ENCODE results near the gene COG2. TPM values are rescaled to one million over a fixed set of nuclear protein-coding genes. Genes with fewer than 3 reads are reported as not detected.

Gene COG2
- total RNA-seq, 1 experiment from 2014 or later, result 51.0 TPM

DNA sequence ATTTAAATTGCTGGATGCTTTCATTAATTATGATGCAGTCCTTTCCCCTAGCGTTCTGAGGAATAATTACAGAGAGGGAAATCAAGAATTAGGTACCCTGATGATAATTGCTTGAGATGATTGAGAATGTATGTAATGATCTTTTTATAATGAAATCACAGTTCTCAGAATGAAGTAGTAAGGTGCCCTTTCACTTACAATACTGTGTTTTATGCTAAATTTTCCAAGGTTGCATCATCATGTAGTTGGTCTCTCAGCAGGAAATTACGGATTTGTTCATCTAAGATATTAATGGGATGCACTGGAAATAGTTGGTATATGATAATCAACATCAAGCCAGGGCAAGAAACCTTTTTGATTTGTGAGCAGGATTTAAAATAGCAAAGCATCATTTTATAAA is 37.5 kb downstream of the COG2 start:
- Histone ChIP-seq H3K9ac (ENCODE audit: low read length) (no peak overlapping the region), H3K4me1 (ENCODE audit: insufficient read depth, low read length) (peaks cover 40% of the 10 kb centered on the region), H3K4me2 (ENCODE audit: low read length) (no peak overlapping the region), H3F3A (ENCODE audit: low read length, unreplicated experiment) (peaks cover 30% of the 10 kb centered on the region), H3K27ac (ENCODE audit: low read length) (no peak overlapping the region), H3K4me3 (ENCODE audit: low read length) (no peak overlapping the region), H3K79me2 (ENCODE audit: low read length) (no peaks in the 10 kb centered on the region), H2AFZ (ENCODE audit: low read length) (no peak overlapping the region), H3K9me2 (replicated peaks; ENCODE audit: low read length) (no peaks in the 10 kb centered on the region), H3K9me3 (ENCODE audit: low read length) (no peaks in the 10 kb centered on the region), H3K27me3 (ENCODE audit: low read length) (no peaks in the 10 kb centered on the region), H3K36me3 (ENCODE audit: low read depth, low read length) (peaks cover 57% of the 10 kb centered on the region), H4K20me1 (ENCODE audit: low read length) (peaks cover 9% of the 10 kb centered on the region; the same call in 1 of the 2 replicates)
- POLR2A ChIA-PET (ENCODE audit: unreplicated experiment), result no interaction called here
- intact Hi-C loops (cut with micrococcal nuclease), result loop anchor here (2.0 to 5.0 kb wide), 2 partner anchors 29 to 62 kb away; no protein-coding TSS in a partner anchor
- no TSS peak for BruUV-seq (replicated peaks)
- ATAC-seq (no peak), DNase-seq (no peak)
- CTCF ChIA-PET, result no interaction called here
- TF ChIP-seq CTCF (conservative IDR thresholded peaks at IDR 0.05; ENCODE audit: low read depth, low read length) (no peak), EZH2phosphoT487 (IDR thresholded peaks at IDR 0.05; ENCODE audit: borderline replicate concordance, low read length) (no peak), EZH2 (IDR thresholded peaks at IDR 0.05; ENCODE audit: low read length, unreplicated experiment) (no peak)

DNA sequence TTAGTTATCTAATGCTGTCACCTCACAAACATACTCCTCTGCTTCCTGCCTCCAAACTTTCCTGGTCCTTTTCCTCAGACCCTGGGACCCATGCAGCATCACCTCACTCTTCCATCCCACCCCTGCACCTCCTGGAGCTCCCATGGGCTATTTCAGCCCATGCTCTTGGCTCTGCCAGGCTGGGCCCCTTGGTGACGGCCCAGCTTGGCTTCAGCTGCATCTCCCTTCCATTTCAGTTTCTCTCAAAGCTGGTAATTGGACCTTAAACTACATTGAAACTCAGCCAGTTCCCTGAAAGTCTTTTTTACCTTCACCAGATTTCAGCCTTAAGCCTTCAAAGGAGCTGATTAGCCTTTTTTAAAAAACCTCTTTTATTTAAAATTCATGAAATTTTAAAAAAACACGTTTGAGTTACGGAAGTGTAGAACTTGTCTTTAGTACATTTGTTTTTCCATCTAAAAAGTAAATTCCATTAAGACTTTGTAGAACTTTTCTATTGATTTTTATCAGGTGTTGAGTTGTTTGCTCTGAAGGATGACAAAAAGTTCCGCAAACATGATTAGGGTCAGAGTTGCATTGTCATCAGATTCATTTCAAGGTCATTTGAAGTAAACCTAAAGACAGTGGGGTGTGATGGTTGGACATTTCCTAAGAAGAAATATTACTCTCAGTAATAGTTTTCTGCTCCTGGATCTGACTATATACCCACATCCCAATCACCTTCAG is 38.2 kb downstream of the COG2 start:
- Histone ChIP-seq H3K9me3 (ENCODE audit: low read length) (no peaks in the 10 kb centered on the region), H3K9me2 (replicated peaks; ENCODE audit: low read length) (no peaks in the 10 kb centered on the region), H3K36me3 (ENCODE audit: low read depth, low read length) (peaks cover 58% of the 10 kb centered on the region), H3K79me2 (ENCODE audit: low read length) (no peaks in the 10 kb centered on the region), H2AFZ (ENCODE audit: low read length) (no peak overlapping the region), H3K4me1 (ENCODE audit: insufficient read depth, low read length) (peaks cover 43% of the 10 kb centered on the region), H3K9ac (ENCODE audit: low read length) (no peak overlapping the region), H4K20me1 (ENCODE audit: low read length) (peaks cover 9% of the 10 kb centered on the region; the same call in 1 of the 2 replicates), H3K4me2 (ENCODE audit: low read length) (no peak overlapping the region), H3K27me3 (ENCODE audit: low read length) (no peaks in the 10 kb centered on the region), H3K4me3 (ENCODE audit: low read length) (no peak overlapping the region), H3F3A (ENCODE audit: low read length, unreplicated experiment) (peaks cover 30% of the 10 kb centered on the region), H3K27ac (ENCODE audit: low read length) (no peak overlapping the region)
- intact Hi-C loops (cut with micrococcal nuclease), result loop anchor here (1.0 to 5.0 kb wide), 4 partner anchors 30 to 62 kb away; partner anchors contain the start of gene COG2
- ChIA-PET POLR2A (ENCODE audit: unreplicated experiment) (no interaction called here), CTCF (no interaction called here)
- BruUV-seq (replicated peaks), result no TSS peak
- TF ChIP-seq CTCF (conservative IDR thresholded peaks at IDR 0.05; ENCODE audit: low read depth, low read length) (no peak), EZH2phosphoT487 (IDR thresholded peaks at IDR 0.05; ENCODE audit: borderline replicate concordance, low read length) (no peak)
- ATAC-seq (no peak), DNase-seq (no peak)

DNA sequence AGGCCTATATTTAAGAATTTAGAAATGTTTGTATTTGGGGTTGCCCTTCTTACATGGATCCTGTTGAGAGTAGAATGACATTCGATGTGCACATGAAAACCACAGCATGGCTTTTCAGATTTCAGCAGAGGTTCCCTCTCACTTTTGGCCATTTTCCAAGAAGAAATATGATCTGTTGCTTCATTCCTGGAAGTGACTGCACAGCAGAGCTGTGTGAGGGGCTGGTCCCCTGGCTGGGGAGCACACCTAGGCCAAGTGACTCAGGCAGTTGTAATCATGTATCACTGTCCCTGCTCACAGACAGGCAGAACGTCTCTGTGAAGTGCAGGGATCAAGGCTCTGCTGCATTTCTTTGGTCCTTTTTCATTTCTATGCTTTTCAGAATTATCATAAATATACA is 39.3 kb downstream of the COG2 start:
- H3K9me2 ChIP-seq (replicated peaks; ENCODE audit: low read length), result no peaks in the 10 kb centered on the region
- H3K4me2 ChIP-seq (ENCODE audit: low read length), result peak overlapping the region; percentile 51
- H2AFZ ChIP-seq (ENCODE audit: low read length), result no peak overlapping the region
- peak; percentile 100 for DNase-seq
- BruUV-seq (replicated peaks), result no TSS peak
- ChIA-PET POLR2A (ENCODE audit: unreplicated experiment) (no interaction called here), CTCF (interaction anchor here (0.6 kb wide), 1 partner anchor 9 kb away, joined by 3 read pairs; no protein-coding TSS in a partner anchor)
- H3K36me3 ChIP-seq (ENCODE audit: low read depth, low read length), result peaks cover 59% of the 10 kb centered on the region
- no peaks in the 10 kb centered on the region for H3K9me3 ChIP-seq (ENCODE audit: low read length)
- H3K27me3 ChIP-seq (ENCODE audit: low read length), result no peaks in the 10 kb centered on the region
- peak overlapping the region; percentile 71 for H3K27ac ChIP-seq (ENCODE audit: low read length)
- intact Hi-C loops (cut with micrococcal nuclease), result loop anchor here (1.0 to 5.0 kb wide), 4 partner anchors 31 to 61 kb away; partner anchors contain the start of gene COG2
- H3K79me2 ChIP-seq (ENCODE audit: low read length), result no peaks in the 10 kb centered on the region
- no peak overlapping the region for H3K4me3 ChIP-seq (ENCODE audit: low read length)
- TF ChIP-seq EZH2phosphoT487 (IDR thresholded peaks at IDR 0.05; ENCODE audit: borderline replicate concordance, low read length), result no peak
- TF ChIP-seq CTCF (conservative IDR thresholded peaks at IDR 0.05; ENCODE audit: low read depth, low read length), result no peak
- TF ChIP-seq EZH2 (IDR thresholded peaks at IDR 0.05; ENCODE audit: low read length, unreplicated experiment), result no peak
- H3K4me1 ChIP-seq (ENCODE audit: insufficient read depth, low read length), result peaks cover 43% of the 10 kb centered on the region
- peaks cover 30% of the 10 kb centered on the region for H3F3A ChIP-seq (ENCODE audit: low read length, unreplicated experiment)
- no peak overlapping the region for H3K9ac ChIP-seq (ENCODE audit: low read length)
- peak; percentile 98 for ATAC-seq
- H4K20me1 ChIP-seq (ENCODE audit: low read length), result peaks cover 9% of the 10 kb centered on the region; the same call in 1 of the 2 replicates
